ENCODE results near the gene RXRA.

GRCh38 chr9:134291452-134291881, 34.8 kb upstream of the RXRA start:
- TF ChIP-seq EGR1 (IDR thresholded peaks at IDR 0.05; ENCODE audit: low read depth in 2 of 2) (peak in 1 of 2 donors; percentile 42), RAD21 (IDR thresholded peaks at IDR 0.05) (peak; percentile 47 to 53), CTCF (IDR thresholded peaks at IDR 0.05; ENCODE audit: low read depth, low read length, missing input control) (no peak), SP1 (IDR thresholded peaks at IDR 0.05) (peak; percentile 66), TAF1 (conservative IDR thresholded peaks at IDR 0.05) (no peak), REST (IDR thresholded peaks at IDR 0.05) (no peak), JUND (IDR thresholded peaks at IDR 0.05) (no peak), ZBTB33 (IDR thresholded peaks at IDR 0.05) (no peak), RXRA (IDR thresholded peaks at IDR 0.05) (peak; percentile 60 to 86), GABPA (IDR thresholded peaks at IDR 0.05 in 1 of 2, conservative IDR thresholded peaks at IDR 0.05 in 1 of 2) (no peak), MAX (IDR thresholded peaks at IDR 0.05) (no peak), FOXA1 (IDR thresholded peaks at IDR 0.05) (no peak), HNF4A (conservative IDR thresholded peaks at IDR 0.05) (peak; percentile 44 to 74), YY1 (IDR thresholded peaks at IDR 0.05) (peak; percentile 91)
